Panc1 (cell line): ENCODE data around the gene ERAL1. TPM values are rescaled to one million over a fixed set of nuclear protein-coding genes. Genes with fewer than 3 reads are reported as not detected.

Experiments used
- ATAC-seq: fragments of 200-7000 bp; cut with Tn5 transposase; 2 replicates; pipeline ENCODE4 v1.9.1; 2020; ENCODE audit warnings: mild to moderate bottlenecking, moderate library complexity
- BruUV-seq: library from RNA; stranded (reverse); fragments of 400-500 nt; replicated peaks from 2 replicates; lab custom pipeline; 2021; lab: Mats Ljungman, UMichigan
- CTCF ChIA-PET: fragments of 300-600 bp; sonication (Branson Sonifier 250); formaldehyde crosslinking; loops from one replicate; lab custom pipeline; 2022; ENCODE audit warnings: antibody characterized with exemption; lab: Charles Lee
- POLR2A ChIA-PET: fragments of 300-600 bp; sonication (Branson Sonifier 250); formaldehyde crosslinking; loops from one replicate; lab custom pipeline; 2022; ENCODE audit warnings: antibody characterized with exemption; lab: Charles Lee
- DNase-seq: peaks from one replicate; pipeline ENCODE4 v3.0.0-alpha.2; 2010; ENCODE audit warnings: low read depth, low spot score
- H3K27ac ChIP-seq: 2 replicates; pipeline ENCODE4 v1.5.1; 2011; ENCODE audit warnings: mild to moderate bottlenecking, low read length, inconsistent platforms
- H3K27me3 ChIP-seq: fragments of 200-500 bp; sonication (Bioruptor generic); 2 replicates; pipeline ENCODE4 v1.6.0; 2014; ENCODE audit warnings: low read length, inconsistent platforms; ENCODE audit not compliant: control insufficient read depth, insufficient read depth
- H3K36me3 ChIP-seq: fragments of 200-500 bp; sonication (Bioruptor generic); 2 replicates; pipeline ENCODE4 v1.5.1; 2014; ENCODE audit warnings: inconsistent platforms, mild to moderate bottlenecking, low read length, moderate library complexity; ENCODE audit not compliant: control insufficient read depth, insufficient read depth
- H3K4me1 ChIP-seq: 2 replicates; pipeline ENCODE4 v1.5.1; 2011; ENCODE audit warnings: inconsistent platforms, mild to moderate bottlenecking, low read length, moderate library complexity; ENCODE audit not compliant: control insufficient read depth, insufficient read depth
- H3K4me3 ChIP-seq, 2 experiments: 2 replicates each; pipeline ENCODE4 v1.5.1; 2011 to 2012; ENCODE audit warnings: low read depth in 2 of 2, low read length in 2 of 2, mild to moderate bottlenecking in 2 of 2, inconsistent platforms in 1 of 2, moderate library complexity in 1 of 2
- H3K9me3 ChIP-seq: fragments of 200-500 bp; sonication (Bioruptor generic); 2 replicates; pipeline ENCODE4 v1.5.1; 2014; ENCODE audit warnings: low read depth, mild to moderate bottlenecking, inconsistent platforms, low read length, moderate library complexity; ENCODE audit not compliant: control insufficient read depth, insufficient read depth
- CTCF ChIP-seq: fragments of 450-650 bp; IDR thresholded peaks from 2 replicates; pipeline ENCODE4 v1.5.1; 2017; ENCODE audit warnings: mild to moderate bottlenecking
- POLR2AphosphoS5 ChIP-seq: IDR thresholded peaks from 2 replicates; pipeline ENCODE4 v1.6.1; 2012; ENCODE audit warnings: mild to moderate bottlenecking, low read depth, low read length, moderate library complexity
- REST ChIP-seq, 2 experiments: IDR thresholded peaks; 2 replicates each; pipeline ENCODE4 v1.6.1; 2011 to 2012; ENCODE audit warnings: low read depth in 2 of 2, control low read depth in 1 of 2, low read length in 1 of 2, mild to moderate bottlenecking in 1 of 2, moderate library complexity in 1 of 2; ENCODE audit not compliant: insufficient read depth in 1 of 2
- SIN3A ChIP-seq: IDR thresholded peaks from 2 replicates; pipeline ENCODE4 v1.6.1; 2012; ENCODE audit warnings: low read depth, mild to moderate bottlenecking, low read length, moderate library complexity, borderline replicate concordance; ENCODE audit not compliant: insufficient read depth
- TCF7L2 ChIP-seq: IDR thresholded peaks from 2 replicates; pipeline ENCODE4 v1.6.1; 2011; ENCODE audit warnings: mild to moderate bottlenecking, low read depth, low read length, inconsistent platforms
- in situ Hi-C: cut with HindIII; loops from 2 replicates; pipeline ENCODE4 v1.10.0; 2016; ENCODE audit warnings: low sequenced_read_pairs, low pct_unique_long_range_greater_than_20kb
- intact Hi-C: fragments of 100-400 bp; cut with micrococcal nuclease; formaldehyde crosslinking; loops from one replicate; pipeline ENCODE4 v1.10.0; 2022; ENCODE audit not compliant: unreplicated experiment
- total RNA-seq: library from RNA; stranded (reverse); gene quantifications from one replicate; pipeline ENCODE4 v1.2.1, GENCODE V29; 2021; ENCODE audit not compliant: unreplicated experiment

ERAL1 gene
- total RNA-seq, 1 experiment from 2014 or later = 74.2 TPM

DNA sequence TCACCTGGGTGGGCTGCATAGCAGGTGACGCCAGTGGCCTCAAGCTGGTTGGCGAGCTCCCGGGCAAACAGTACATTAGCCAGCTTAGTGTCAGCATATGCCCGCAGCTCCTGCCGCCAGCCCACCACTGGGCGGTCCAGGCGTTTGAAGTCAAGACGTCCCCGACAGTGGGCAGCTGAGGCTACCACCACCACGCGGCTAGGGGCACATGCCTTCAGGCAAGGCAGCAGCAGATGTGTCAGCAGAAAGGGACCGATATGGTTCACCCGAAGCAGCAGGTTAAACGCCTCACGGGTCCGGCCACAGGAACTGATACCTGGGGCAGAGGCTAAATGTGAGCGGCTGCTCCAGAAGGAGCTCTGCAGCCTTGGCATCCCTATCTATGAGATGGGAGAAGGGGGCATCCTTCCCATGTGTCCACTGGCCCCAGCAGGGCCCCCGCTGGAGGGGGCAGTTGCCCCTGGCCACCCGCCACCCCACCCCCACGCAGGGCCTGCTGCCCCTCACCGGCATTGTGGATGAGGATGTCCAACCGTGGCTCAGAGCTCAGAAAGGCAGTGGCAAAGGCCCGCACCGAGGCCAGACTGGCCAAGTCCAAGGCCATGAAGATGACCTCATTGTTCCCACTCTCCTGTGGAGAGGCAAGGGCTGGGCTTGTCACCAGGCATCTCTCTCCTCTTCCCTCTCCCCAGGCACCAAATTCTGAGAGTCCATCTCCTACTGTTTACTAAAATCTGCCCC lies 46.3 kb downstream of the ERAL1 start:
- TF ChIP-seq POLR2AphosphoS5 = no peak
- no peak for TF ChIP-seq CTCF
- no peak for TF ChIP-seq SIN3A
- no peak for TF ChIP-seq TCF7L2
- TF ChIP-seq REST (IDR thresholded peaks at IDR 0.05; ENCODE audit: insufficient read depth in 1 of 2, low read depth in 2 of 2, low read length in 1 of 2) = no peak
- POLR2A ChIA-PET = interaction anchor here (0.5 kb wide), 1 partner anchor 155 kb away, joined by 14 read pairs; no protein-coding TSS in a partner anchor
- no peaks in the 10 kb centered on the region; the same call in 1 of the 2 replicates for H3K36me3 ChIP-seq
- DNase-seq (no peak), ATAC-seq (no peak)
- in situ Hi-C loops = no loop called here
- no peak overlapping the region for H3K27ac ChIP-seq
- no peaks in the 10 kb centered on the region for H3K27me3 ChIP-seq
- CTCF ChIA-PET = no interaction called here
- intact Hi-C loops = loop anchor here (10.0 kb wide), 2 partner anchors 56 to 176 kb away; partner anchors contain the start of genes FAM222B, NEK8 and TLCD1
- peaks cover 16% of the 10 kb centered on the region for H3K4me1 ChIP-seq
- H3K4me3 ChIP-seq = no peak overlapping the region
- BruUV-seq = no TSS peak
- no peaks in the 10 kb centered on the region for H3K9me3 ChIP-seq

DNA sequence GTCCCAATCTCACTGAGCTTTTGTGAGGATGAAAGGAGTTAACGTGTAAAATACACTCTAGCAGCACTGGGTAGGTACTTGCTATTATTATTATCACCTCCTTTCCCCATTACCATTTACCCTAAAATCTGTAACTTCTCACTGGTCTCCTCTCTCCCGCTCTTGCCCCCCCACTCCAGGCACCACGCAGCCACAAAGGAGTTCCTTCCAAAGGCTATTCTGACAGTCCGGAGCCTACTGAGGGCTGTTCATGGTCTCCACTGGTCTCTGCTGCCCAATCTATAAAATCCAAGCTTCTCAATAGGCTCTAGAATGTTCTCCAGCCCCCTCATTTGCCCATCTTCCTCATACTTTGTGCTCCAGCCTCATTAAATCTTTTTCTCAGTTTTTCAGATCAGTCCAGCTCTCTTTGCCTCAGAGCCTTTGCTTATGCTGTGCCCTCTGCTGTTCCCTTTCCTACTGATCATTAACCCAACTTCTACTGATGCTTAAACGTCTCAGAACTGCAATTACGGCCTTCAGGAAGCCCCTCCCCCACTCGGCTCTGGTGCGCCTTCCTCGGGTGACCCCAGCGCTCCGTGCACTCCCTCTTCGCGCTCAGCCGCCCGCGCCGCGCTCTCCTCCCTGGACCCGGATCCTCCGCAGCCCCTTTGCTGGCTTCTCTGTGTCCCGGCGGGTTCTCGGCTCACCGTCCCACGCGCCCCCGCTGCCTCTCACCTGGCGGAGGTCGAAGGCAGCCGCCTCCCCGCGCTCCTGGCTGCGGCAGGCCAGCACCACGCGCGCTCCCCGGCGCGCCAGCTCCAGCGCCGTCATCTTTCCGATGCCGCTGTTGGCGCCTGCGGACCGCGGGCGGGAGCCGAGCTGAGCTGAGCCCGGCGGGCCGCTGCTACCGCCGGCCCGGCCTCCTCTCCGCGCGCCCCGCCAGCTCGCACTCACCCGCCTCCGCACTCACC lies 47.3 kb downstream of the ERAL1 start:
- Histone ChIP-seq H3K27ac (peak overlapping the region; percentile 48), H3K36me3 (no peaks in the 10 kb centered on the region; the same call in 1 of the 2 replicates), H3K4me1 (peaks cover 10% of the 10 kb centered on the region), H3K27me3 (no peaks in the 10 kb centered on the region), H3K9me3 (no peaks in the 10 kb centered on the region), H3K4me3 (peak overlapping the region; percentile 62 to 63)
- TF ChIP-seq REST (IDR thresholded peaks at IDR 0.05; ENCODE audit: insufficient read depth in 1 of 2, low read depth in 2 of 2, low read length in 1 of 2) (no peak), POLR2AphosphoS5 (no peak), CTCF (no peak), SIN3A (no peak), TCF7L2 (no peak)
- in situ Hi-C loops (no loop called here), intact Hi-C loops (loop anchor here (10.0 kb wide), 2 partner anchors 57 to 177 kb away; partner anchors contain the start of genes FAM222B, NEK8 and TLCD1)
- CTCF ChIA-PET = no interaction called here
- DNase-seq (no peak), ATAC-seq (peak; percentile 66)
- POLR2A ChIA-PET = interaction anchor here (0.5 kb wide), 1 partner anchor 39 kb away, joined by 3 read pairs; no protein-coding TSS in a partner anchor
- no TSS peak for BruUV-seq
